Measurements from ENCODE around the gene MPG. TPM values are rescaled to one million over a fixed set of nuclear protein-coding genes. Genes with fewer than 3 reads are reported as not detected.

Gene MPG
- total RNA-seq, 1 donor from 2014 or later: 21.2 TPM

- peaks cover 5% of the 10 kb centered on the region for H3K27me3 Mint-ChIP-seq (ENCODE audit: insufficient read depth, low read depth)
- DNase-seq (ENCODE audit: low spot score): no peak
- Histone ChIP-seq H3K27ac (no peak overlapping the region), H3F3A (ENCODE audit: low read depth) (no peaks in the 10 kb centered on the region), H3K79me2 (ENCODE audit: low read depth) (no peaks in the 10 kb centered on the region), H3K27me3 (no peaks in the 10 kb centered on the region), H3K4me2 (no peak overlapping the region), H3K9ac (no peak overlapping the region), H3K4me3 (no peak overlapping the region), H3K9me3 (ENCODE audit: low read depth) (no peaks in the 10 kb centered on the region), H3K4me1 (no peaks in the 10 kb centered on the region), H3K36me3 (no peaks in the 10 kb centered on the region), H4K20me1 (ENCODE audit: low read depth) (peaks cover 13% of the 10 kb centered on the region), H2AFZ (replicated peaks) (no peak overlapping the region)
- H3K27ac Mint-ChIP-seq: no peak overlapping the region
- H3K36me3 Mint-ChIP-seq: peaks cover 9% of the 10 kb centered on the region
- H3K9me3 Mint-ChIP-seq: no peaks in the 10 kb centered on the region
- no peak overlapping the region for H3K4me3 Mint-ChIP-seq
- H3K4me1 Mint-ChIP-seq: peaks cover 5% of the 10 kb centered on the region
- TF ChIP-seq, protein P1, sequence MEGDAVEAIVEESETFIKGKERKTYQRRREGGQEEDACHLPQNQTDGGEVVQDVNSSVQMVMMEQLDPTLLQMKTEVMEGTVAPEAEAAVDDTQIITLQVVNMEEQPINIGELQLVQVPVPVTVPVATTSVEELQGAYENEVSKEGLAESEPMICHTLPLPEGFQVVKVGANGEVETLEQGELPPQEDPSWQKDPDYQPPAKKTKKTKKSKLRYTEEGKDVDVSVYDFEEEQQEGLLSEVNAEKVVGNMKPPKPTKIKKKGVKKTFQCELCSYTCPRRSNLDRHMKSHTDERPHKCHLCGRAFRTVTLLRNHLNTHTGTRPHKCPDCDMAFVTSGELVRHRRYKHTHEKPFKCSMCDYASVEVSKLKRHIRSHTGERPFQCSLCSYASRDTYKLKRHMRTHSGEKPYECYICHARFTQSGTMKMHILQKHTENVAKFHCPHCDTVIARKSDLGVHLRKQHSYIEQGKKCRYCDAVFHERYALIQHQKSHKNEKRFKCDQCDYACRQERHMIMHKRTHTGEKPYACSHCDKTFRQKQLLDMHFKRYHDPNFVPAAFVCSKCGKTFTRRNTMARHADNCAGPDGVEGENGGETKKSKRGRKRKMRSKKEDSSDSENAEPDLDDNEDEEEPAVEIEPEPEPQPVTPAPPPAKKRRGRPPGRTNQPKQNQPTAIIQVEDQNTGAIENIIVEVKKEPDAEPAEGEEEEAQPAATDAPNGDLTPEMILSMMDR (IDR thresholded peaks at IDR 0.05): no peak
- TF ChIP-seq EZH2 (IDR thresholded peaks at IDR 0.05) (no peak), EZH2phosphoT487 (IDR thresholded peaks at IDR 0.05) (no peak)
These were observed 15.6 kb upstream of the MPG start for GRCh38 chr16:62283-62967.

DNA sequence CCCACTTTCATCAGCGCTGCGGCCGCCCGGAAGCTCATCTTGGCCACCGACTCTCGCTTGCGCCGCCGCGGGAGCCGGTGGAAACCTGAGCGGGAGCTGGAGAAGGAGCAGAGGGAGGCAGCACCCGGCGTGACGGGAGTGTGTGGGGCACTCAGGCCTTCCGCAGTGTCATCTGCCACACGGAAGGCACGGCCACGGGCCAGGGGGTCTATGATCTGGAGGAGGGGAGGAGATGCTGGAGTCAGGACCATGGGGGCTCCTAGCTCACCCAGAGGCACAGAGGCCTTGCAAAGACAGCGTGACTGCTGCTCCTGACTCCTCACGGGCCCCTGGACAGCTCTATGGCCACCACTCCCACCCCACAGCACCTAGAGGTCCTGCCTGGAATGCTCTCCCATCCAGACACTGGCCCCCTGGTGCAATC, 15.0 kb upstream of the MPG start:
- Histone ChIP-seq H4K20me1 (ENCODE audit: low read depth) (peaks cover 13% of the 10 kb centered on the region), H3K9ac (no peak overlapping the region), H3K4me3 (no peak overlapping the region), H2AFZ (replicated peaks) (no peak overlapping the region), H3K4me1 (no peaks in the 10 kb centered on the region), H3K9me3 (ENCODE audit: low read depth) (no peaks in the 10 kb centered on the region), H3K27me3 (no peaks in the 10 kb centered on the region), H3F3A (ENCODE audit: low read depth) (no peaks in the 10 kb centered on the region), H3K27ac (no peak overlapping the region), H3K4me2 (no peak overlapping the region), H3K36me3 (no peaks in the 10 kb centered on the region), H3K79me2 (ENCODE audit: low read depth) (no peaks in the 10 kb centered on the region)
- no peak overlapping the region for H3K4me3 Mint-ChIP-seq
- H3K27me3 Mint-ChIP-seq (ENCODE audit: insufficient read depth, low read depth): peaks cover 8% of the 10 kb centered on the region
- H3K9me3 Mint-ChIP-seq: no peaks in the 10 kb centered on the region
- H3K4me1 Mint-ChIP-seq: peaks cover 8% of the 10 kb centered on the region
- no peak for TF ChIP-seq EZH2 (IDR thresholded peaks at IDR 0.05)
- TF ChIP-seq, protein P1 (IDR thresholded peaks at IDR 0.05): no peak
- no peak for DNase-seq (ENCODE audit: low spot score)
- no peak overlapping the region for H3K27ac Mint-ChIP-seq
- peaks cover 9% of the 10 kb centered on the region for H3K36me3 Mint-ChIP-seq

DNA sequence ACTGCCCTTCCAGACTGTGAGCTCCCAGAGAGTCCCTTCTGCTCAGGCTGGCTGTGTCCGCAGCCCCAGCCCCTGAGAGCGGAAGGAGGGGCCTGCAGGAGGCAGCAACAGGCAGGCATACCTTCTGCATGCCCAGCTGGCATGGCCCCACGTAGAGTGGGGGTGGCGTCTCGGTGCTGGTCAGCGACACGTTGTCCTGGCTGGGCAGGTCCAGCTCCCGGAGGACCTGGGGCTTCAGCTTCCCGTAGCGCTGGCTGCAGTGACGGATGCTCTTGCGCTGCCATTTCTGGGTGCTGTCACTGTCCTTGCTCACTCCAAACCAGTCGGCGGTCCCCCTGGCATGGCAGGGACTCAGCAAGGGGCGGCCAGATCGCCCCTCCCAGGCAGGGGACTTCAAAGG, 14.6 kb upstream of the MPG start:
- H3K4me1 ChIP-seq: peaks cover 4% of the 10 kb centered on the region
- peaks cover 7% of the 10 kb centered on the region for H3K36me3 Mint-ChIP-seq
- no peak overlapping the region for H3K4me3 ChIP-seq
- no peak overlapping the region for H3K27ac ChIP-seq
- H3K4me1 Mint-ChIP-seq: peaks cover 11% of the 10 kb centered on the region
- no peak overlapping the region for H2AFZ ChIP-seq (replicated peaks)
- H3K27me3 ChIP-seq: no peaks in the 10 kb centered on the region
- H3K9me3 ChIP-seq (ENCODE audit: low read depth): no peaks in the 10 kb centered on the region
- no peak overlapping the region for H3K27ac Mint-ChIP-seq
- no peak for DNase-seq (ENCODE audit: low spot score)
- no peaks in the 10 kb centered on the region for H3K9me3 Mint-ChIP-seq
- no peak overlapping the region for H3K4me3 Mint-ChIP-seq
- H4K20me1 ChIP-seq (ENCODE audit: low read depth): peaks cover 13% of the 10 kb centered on the region
- H3K79me2 ChIP-seq (ENCODE audit: low read depth): no peaks in the 10 kb centered on the region
- H3K4me2 ChIP-seq: no peak overlapping the region
- H3K9ac ChIP-seq: no peak overlapping the region
- H3K36me3 ChIP-seq: no peaks in the 10 kb centered on the region
- H3F3A ChIP-seq (ENCODE audit: low read depth): no peaks in the 10 kb centered on the region
- TF ChIP-seq, protein P1 (IDR thresholded peaks at IDR 0.05): no peak
- no peak for TF ChIP-seq EZH2phosphoT487 (IDR thresholded peaks at IDR 0.05)
- no peak for TF ChIP-seq EZH2 (IDR thresholded peaks at IDR 0.05)
- peaks cover 7% of the 10 kb centered on the region for H3K27me3 Mint-ChIP-seq (ENCODE audit: insufficient read depth, low read depth)
